ENCODE data around the gene ATF2.
A peak's percentile ranks its signal among the peaks of the same experiment; 100 is the strongest.

ATF2 gene

DNA sequence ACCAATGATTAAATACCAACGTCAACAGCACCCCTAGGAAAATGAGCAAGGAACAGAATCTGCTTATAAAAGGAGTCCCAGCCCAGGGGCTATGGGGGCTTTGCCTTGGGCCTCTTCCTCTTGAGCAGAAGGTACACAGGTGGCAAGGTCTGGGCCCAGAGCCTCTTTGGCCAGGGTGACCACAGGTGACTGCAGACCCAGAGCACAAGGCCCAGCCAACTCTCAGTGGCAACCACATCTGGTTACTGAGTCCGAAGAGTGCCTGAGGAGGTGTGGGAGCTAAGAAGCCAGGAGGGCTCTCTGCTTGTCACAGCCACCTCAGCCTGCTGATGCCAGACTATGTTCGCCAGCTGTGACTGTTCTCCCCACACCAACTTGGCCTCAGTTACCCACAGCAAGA, 128.5 kb downstream of the ATF2 start:
- in situ Hi-C loops (cut with HindIII; ENCODE audit: low sequenced_read_pairs): no loop called here
- no peak overlapping the region for H3K4me3 ChIP-seq (ENCODE audit: low read depth, low read length)
- DNase-seq (ENCODE audit: low read depth): no peak
- TF ChIP-seq, protein P1, sequence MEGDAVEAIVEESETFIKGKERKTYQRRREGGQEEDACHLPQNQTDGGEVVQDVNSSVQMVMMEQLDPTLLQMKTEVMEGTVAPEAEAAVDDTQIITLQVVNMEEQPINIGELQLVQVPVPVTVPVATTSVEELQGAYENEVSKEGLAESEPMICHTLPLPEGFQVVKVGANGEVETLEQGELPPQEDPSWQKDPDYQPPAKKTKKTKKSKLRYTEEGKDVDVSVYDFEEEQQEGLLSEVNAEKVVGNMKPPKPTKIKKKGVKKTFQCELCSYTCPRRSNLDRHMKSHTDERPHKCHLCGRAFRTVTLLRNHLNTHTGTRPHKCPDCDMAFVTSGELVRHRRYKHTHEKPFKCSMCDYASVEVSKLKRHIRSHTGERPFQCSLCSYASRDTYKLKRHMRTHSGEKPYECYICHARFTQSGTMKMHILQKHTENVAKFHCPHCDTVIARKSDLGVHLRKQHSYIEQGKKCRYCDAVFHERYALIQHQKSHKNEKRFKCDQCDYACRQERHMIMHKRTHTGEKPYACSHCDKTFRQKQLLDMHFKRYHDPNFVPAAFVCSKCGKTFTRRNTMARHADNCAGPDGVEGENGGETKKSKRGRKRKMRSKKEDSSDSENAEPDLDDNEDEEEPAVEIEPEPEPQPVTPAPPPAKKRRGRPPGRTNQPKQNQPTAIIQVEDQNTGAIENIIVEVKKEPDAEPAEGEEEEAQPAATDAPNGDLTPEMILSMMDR (IDR thresholded peaks at IDR 0.05; ENCODE audit: low read depth, low read length, missing control alignments): no peak

DNA sequence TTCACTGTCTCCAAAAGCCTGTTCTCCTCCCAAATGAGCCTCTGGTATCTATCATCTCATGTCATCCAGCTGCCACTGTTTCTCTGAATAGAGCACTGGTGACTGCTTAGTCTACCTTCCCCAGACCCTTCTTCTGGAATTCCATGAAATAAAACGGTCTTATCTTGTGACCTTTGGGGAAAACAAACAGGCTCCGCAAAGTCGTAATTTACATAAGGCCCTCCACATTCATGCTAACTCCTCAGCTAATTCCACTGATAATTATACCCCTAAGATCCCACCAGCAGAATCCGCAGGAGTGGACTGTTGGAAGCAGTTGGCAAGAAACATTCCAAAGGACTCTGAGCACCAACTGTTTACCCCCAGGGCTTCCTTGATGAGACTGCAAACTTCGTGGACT, 129.0 kb downstream of the ATF2 start:
- TF ChIP-seq, protein P1 (IDR thresholded peaks at IDR 0.05; ENCODE audit: low read depth, low read length, missing control alignments): no peak
- no peak overlapping the region for H3K4me3 ChIP-seq (ENCODE audit: low read depth, low read length)
- in situ Hi-C loops (cut with HindIII; ENCODE audit: low sequenced_read_pairs): no loop called here
- no peak for DNase-seq (ENCODE audit: low read depth)

DNA sequence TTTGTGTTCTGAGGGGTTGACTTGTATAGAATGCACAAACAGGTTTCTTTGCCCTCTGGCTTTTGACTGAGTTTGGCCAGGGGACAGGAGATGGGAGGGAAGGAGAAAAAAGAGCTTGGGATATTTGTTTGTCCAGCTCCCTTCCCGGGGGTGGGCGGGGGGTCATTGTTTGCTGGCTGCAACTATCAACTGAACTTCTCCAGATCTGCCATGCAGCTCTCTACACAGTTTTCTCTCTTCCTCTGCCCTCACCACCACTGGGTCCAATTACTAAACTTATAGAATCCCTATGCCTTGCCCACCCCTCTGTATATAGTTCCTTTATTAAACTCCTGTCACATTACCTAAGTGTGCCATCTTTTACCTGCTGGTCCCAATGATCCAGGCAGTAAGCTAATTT, 130.1 kb downstream of the ATF2 start:
- in situ Hi-C loops (cut with HindIII; ENCODE audit: low sequenced_read_pairs): no loop called here
- TF ChIP-seq, protein P1 (IDR thresholded peaks at IDR 0.05; ENCODE audit: low read depth, low read length, missing control alignments): no peak
- H3K4me3 ChIP-seq (ENCODE audit: low read depth, low read length): no peak overlapping the region
- DNase-seq (ENCODE audit: low read depth): no peak

DNA sequence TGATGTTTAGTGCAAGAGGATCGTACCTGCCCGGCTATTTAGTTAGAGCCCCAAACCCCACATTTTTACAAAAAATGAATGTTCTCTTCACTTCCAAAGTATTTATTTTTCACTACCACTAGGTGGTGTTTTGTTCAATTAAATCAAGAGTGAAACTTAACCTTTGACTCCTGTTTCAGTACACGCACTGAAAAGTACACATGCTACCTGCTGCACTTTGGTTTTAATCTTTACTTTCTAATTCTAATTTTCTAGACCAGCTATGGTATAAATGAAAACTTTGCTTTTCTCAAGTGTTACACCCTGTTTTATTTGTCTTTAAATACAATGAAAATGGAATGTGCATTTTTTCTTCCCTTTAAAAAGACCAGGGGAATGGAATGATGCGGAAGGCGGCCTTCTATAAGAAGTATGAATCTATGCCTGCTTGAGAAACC, 131.4 kb downstream of the ATF2 start:
- TF ChIP-seq, protein P1 (IDR thresholded peaks at IDR 0.05; ENCODE audit: low read depth, low read length, missing control alignments): peak; percentile 10
- H3K4me3 ChIP-seq (ENCODE audit: low read depth, low read length): no peak overlapping the region
- no peak for DNase-seq (ENCODE audit: low read depth)
- in situ Hi-C loops (cut with HindIII; ENCODE audit: low sequenced_read_pairs): no loop called here

DNA sequence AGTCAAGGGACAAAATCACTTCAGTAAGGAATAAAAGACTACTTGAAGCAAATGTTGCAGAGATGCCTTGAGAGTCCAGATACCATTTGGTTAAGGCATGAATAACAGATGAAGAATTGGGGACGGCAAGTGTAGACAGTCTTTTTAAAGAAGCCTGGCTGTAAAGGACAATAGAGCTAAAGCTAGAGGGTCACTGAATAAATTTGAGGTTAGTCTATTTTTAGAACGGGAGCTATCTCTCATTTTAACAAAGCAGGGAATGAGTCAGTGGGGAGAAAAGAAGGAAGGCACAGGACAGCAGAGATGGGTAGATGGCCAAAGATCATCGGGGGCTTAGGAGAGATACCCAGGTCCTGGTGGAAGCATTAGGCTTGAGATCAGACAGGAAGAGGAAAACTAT, 132.2 kb downstream of the ATF2 start:
- no peak for DNase-seq (ENCODE audit: low read depth)
- TF ChIP-seq, protein P1 (IDR thresholded peaks at IDR 0.05; ENCODE audit: low read depth, low read length, missing control alignments): no peak
- H3K4me3 ChIP-seq (ENCODE audit: low read depth, low read length): no peak overlapping the region
- in situ Hi-C loops (cut with HindIII; ENCODE audit: low sequenced_read_pairs): no loop called here

DNA sequence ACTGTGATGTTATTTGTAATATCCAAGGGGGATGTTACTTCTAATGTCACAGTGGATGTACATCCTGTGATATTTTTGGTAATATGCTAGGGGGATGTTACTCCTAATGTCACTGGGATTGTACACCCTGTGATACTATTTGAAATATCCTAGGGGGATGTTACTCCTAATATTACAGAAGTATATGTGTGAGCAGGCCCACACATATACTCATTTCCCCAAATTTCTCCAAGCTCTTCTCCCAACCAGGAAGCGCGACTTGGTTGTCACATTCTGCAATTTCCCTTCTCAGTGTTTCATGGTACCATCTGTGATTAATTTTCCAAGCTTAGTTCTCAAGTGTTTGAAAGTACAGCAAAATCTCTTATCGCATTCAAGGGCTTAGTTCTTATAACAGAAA, 133.3 kb downstream of the ATF2 start:
- DNase-seq (ENCODE audit: low read depth): no peak
- no peak overlapping the region for H3K4me3 ChIP-seq (ENCODE audit: low read depth, low read length)
- TF ChIP-seq, protein P1 (IDR thresholded peaks at IDR 0.05; ENCODE audit: low read depth, low read length, missing control alignments): no peak
- in situ Hi-C loops (cut with HindIII; ENCODE audit: low sequenced_read_pairs): no loop called here
